Cardiac fibroblast (primary cell): ENCODE measurements around the gene HOMER3.

Experiments
- DNase-seq, 2 donors: peaks; one replicate each; pipeline versions ENCODE4 v3.0.0 to v3.0.0-alpha.2; 2010; ENCODE audit warnings: low read depth in 2 of 2
- H3K4me3 ChIP-seq, 2 donors: replicated peaks in 1 of 2; 1 replicate in 1 of 2; 2 replicates in 1 of 2; pipeline ENCODE4 v1.5.1; 2011; ENCODE audit warnings: low read depth in 2 of 2, low read length in 2 of 2, mild to moderate bottlenecking in 2 of 2, moderate library complexity in 1 of 2
- TF ChIP-seq, protein P1 (sequence below): IDR thresholded peaks from one replicate; pipeline ENCODE4 v1.5.1; 2011; ENCODE audit warnings: low read depth, mild to moderate bottlenecking, low read length, inconsistent platforms

HOMER3 gene

DNA sequence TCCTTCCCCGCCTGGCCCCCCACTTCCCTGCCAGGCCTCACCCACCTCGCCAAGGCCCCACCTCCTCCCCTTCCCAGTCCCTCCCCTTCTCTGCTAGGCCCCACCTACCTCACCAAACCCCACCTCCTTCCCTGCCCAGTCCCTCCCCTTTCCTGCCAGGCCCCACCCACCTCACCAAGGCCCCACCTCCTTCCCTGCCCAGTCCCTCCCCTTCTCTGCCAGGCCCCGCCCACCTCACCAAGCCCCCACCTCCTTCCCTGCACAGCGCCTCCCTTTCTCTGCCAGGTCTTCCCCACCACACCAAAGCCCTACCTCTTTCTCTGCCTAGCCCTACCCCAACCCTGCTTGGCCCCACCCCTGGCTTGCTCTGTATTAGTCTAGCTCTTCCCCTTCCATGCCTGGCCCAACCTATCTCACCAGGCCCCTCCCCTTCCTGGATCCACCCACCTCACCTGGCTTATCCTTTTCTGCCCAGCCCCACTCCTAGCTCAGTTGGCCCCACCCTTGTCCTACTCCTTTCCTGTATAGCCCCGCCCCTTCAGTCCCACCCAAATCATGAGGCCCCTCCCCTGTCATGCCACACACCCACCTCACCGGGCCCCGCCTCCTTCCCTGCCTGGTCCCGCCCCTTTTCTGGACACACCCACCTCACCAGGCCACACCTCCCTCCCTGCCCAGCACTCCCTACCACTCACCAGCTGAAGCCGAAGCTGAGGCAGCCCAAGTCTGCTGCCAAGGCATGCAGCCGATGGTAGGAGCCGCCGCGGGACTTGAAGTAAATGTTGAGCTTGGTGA is 61.2 kb downstream of the HOMER3 start:
- H3K4me3 ChIP-seq: no peak overlapping the region
- TF ChIP-seq, protein P1, sequence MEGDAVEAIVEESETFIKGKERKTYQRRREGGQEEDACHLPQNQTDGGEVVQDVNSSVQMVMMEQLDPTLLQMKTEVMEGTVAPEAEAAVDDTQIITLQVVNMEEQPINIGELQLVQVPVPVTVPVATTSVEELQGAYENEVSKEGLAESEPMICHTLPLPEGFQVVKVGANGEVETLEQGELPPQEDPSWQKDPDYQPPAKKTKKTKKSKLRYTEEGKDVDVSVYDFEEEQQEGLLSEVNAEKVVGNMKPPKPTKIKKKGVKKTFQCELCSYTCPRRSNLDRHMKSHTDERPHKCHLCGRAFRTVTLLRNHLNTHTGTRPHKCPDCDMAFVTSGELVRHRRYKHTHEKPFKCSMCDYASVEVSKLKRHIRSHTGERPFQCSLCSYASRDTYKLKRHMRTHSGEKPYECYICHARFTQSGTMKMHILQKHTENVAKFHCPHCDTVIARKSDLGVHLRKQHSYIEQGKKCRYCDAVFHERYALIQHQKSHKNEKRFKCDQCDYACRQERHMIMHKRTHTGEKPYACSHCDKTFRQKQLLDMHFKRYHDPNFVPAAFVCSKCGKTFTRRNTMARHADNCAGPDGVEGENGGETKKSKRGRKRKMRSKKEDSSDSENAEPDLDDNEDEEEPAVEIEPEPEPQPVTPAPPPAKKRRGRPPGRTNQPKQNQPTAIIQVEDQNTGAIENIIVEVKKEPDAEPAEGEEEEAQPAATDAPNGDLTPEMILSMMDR: no peak
- peak; percentile 16 to 24 for DNase-seq
